GM12872 (cell line): ENCODE measurements around the gene TJP3.

Experiments
- TF ChIP-seq, protein P1 (sequence below): IDR thresholded peaks from 3 replicates; pipeline ENCODE4 v1.5.1; 2011; ENCODE audit warnings: low read depth, mild to moderate bottlenecking, low read length, moderate library complexity; ENCODE audit not compliant: insufficient read depth

Gene TJP3

GRCh38 chr19:3695124-3695733 lies 13.0 kb upstream of the TJP3 start:
- TF ChIP-seq, protein P1, sequence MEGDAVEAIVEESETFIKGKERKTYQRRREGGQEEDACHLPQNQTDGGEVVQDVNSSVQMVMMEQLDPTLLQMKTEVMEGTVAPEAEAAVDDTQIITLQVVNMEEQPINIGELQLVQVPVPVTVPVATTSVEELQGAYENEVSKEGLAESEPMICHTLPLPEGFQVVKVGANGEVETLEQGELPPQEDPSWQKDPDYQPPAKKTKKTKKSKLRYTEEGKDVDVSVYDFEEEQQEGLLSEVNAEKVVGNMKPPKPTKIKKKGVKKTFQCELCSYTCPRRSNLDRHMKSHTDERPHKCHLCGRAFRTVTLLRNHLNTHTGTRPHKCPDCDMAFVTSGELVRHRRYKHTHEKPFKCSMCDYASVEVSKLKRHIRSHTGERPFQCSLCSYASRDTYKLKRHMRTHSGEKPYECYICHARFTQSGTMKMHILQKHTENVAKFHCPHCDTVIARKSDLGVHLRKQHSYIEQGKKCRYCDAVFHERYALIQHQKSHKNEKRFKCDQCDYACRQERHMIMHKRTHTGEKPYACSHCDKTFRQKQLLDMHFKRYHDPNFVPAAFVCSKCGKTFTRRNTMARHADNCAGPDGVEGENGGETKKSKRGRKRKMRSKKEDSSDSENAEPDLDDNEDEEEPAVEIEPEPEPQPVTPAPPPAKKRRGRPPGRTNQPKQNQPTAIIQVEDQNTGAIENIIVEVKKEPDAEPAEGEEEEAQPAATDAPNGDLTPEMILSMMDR, result no peak

- TF ChIP-seq, protein P1, result no peak
Measured at GRCh38 chr19:3695986-3696659, 12.1 kb upstream of the TJP3 start.

DNA sequence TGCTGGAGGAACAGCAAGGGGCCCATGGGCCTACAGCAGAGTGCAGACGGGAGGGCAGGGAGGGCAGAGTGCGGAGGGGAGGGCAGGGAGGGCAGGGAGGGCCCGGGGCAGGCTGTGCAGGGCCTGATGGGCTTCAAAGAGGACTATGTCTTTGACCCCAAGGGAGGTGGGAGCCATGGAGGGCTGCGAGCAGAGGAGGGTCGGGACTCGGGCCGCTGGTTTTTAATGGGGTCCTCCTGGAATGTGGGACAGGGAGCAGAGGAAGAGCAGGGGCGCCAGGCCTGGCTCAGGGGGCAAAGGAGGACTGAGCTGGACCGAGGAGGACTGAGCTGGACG lies 11.6 kb upstream of the TJP3 start:
- TF ChIP-seq, protein P1, result no peak

- TF ChIP-seq, protein P1, result no peak
Measured at GRCh38 chr19:3697094-3697493, 11.1 kb upstream of the TJP3 start.

DNA sequence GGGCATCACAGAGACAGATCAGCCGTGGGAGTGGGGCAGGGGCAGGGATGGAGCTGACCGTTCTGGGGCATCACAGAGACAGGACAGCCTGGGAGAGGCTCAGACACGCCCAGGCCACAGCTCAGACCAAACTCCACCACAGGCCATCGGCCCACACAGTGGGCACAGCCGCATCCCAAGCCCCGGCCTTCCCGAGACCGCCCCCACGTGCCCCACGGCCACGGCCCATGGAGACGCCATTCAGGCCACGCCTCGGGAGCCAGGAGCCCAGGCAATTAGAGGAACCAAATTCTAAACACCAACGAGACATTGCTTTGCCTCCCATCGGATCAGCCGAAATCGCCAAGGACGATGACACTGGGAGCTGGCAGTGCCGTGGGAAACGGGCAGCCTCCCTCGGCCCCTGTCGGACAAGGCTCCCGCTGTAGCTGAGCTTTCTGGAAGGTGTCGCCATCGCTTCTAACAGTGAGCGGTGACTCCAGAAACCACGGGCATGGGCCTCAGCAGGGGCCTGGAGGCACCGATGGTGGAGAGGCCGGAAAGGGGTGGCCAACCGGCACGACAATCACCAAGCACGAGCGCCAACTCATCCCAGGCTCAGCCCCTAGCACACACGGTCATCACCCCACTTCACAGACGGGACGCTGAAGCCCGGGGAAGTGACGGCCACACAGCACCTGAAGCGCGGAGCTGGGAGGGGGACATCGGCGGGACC lies 10.4 kb upstream of the TJP3 start:
- TF ChIP-seq, protein P1, result no peak

DNA sequence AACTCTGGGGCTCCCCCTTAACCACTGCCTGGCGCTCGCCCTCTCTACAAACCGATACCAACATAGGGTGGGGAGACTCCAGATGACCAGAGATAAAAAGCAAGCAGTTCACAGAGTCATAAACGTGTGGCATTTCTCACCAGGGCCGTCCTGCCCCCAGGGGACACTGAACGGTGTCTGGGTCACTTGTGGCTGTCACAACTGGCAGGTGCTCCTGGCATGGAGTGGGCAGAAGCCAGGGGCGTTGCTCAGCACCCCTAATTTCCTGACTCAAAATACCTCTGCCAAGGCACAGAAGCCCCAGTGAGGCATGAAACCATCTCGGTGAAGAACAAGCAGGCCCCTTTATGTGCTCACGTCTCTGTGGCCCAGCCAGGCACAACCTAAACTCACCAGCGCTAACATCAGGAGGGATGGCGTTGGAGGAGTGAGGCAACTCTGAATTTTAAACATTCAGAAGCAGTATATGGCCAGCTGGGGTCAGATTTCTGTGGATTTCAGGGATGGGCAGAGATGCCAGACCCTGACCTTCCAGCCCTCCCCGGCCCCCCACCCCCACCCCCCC lies 9.7 kb upstream of the TJP3 start:
- TF ChIP-seq, protein P1, result no peak

- TF ChIP-seq, protein P1, result no peak
Measured at GRCh38 chr19:3698974-3699740, 9.0 kb upstream of the TJP3 start.
